HG03354 (cell line): Measurements from ENCODE around the gene PIK3R6.

ENCODE experiments used
- ATAC-seq: cut with Tn5 transposase; IDR thresholded peaks from one replicate; pipeline ENCODE4 v1.9.1; 2021; ENCODE audit warnings: mild to moderate bottlenecking; ENCODE audit not compliant: unreplicated experiment, poor library complexity, severe bottlenecking

The PIK3R6 gene

GRCh38 chr17:8776248-8776647 is 91.2 kb downstream of the PIK3R6 start:
- ATAC-seq = no peak

DNA sequence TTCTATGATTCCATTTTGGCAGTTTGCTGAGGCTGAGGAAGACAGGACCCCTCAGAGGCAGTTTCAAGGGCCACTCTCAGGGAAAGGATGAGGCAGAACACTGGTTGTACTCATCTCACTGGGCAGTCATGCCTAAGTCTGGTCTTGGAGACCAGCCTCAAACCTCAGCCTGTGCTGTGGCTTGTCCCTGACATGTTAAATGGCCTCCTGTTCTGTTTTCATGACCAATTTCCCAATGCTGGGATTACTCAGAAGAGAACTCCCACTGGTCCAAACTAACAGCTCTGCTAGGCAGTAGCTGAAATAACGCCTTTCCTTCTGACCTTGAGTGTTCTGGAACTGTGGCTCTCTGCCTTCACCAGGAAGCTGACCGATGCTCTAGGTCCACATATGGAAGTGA is 100.7 kb downstream of the PIK3R6 start:
- ATAC-seq = no peak

GRCh38 chr17:8762012-8762411 is 105.5 kb downstream of the PIK3R6 start:
- no peak for ATAC-seq

- no peak for ATAC-seq
Measured at GRCh38 chr17:8758137-8758596, 109.3 kb downstream of the PIK3R6 start, which contains the start of gene SPDYE4. TSS of gene SPDYE4 (minus strand) at chr17:8758546. CDS start at chr17:8758382, 164 bp downstream.

DNA sequence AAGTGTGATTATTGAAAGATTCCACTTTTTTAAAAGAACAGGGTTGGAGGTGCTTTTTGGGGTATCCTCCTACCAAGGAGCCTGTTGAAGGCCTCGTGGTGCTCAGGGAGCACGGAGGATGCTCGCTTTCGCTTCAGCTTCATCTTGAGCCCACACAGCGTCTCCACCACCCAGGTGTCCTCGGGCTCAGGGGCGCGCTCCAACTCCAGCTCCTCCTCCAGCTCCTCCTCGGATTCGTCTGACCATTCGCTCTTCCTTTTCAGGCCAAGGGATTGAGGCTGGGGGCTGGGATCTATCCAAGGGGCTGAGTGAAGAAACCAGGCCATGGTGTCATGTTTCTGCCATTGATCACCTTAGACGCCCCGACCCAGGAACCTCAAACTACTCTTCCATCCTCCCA is 110.3 kb downstream of the PIK3R6 start:
- ATAC-seq = no peak

DNA sequence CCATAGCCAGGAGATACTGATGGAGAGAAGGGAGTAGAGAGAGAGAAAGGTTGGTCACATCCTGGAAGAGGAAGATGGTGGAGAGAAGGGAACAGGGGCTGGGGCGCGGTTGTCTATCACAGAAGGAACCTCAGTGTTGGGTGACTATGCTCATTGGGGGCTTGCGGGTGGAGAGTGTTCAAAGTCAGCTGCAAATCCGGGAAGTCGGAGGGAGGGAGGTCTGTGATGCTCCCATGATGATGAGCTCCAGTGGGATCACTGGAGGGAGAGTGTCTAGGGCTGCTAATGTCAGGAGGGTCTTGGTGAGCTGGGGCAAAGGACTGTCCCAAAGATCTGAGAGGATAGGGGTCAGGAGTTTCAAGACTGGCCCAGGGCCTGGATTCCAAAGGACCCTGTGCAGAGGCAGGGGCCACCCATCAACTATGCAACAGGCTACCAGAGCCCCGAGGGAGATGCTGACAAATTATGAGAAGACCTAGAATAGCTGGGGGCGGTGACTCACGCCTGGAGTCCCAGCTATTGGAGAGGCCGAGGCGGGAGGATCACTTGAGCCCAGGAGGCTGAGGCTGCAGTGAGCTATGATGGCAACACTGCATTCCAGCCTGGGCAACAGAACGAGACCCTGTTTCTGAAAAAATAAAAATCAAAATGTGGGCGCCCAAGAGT is 111.8 kb downstream of the PIK3R6 start:
- ATAC-seq = no peak

DNA sequence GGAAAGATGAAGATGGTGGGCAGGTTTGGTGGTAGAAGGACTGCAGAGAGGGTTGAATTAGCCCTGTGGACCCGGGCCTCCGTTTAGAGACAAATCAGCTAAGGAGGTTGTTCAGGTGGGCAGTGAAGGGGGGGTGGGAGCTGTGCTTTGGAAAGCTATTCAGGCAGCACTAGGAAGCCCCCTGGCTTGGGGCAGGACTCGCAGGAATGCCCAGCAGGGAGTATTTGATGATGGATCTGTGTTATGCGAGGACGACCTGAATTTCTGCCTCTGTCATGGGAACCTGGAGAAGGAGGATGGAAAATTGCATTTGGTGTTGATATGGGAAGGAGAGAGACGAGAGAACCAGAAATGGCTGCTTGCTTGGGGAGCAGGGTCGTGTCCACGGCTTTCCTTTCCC is 112.6 kb downstream of the PIK3R6 start:
- ATAC-seq = no peak

DNA sequence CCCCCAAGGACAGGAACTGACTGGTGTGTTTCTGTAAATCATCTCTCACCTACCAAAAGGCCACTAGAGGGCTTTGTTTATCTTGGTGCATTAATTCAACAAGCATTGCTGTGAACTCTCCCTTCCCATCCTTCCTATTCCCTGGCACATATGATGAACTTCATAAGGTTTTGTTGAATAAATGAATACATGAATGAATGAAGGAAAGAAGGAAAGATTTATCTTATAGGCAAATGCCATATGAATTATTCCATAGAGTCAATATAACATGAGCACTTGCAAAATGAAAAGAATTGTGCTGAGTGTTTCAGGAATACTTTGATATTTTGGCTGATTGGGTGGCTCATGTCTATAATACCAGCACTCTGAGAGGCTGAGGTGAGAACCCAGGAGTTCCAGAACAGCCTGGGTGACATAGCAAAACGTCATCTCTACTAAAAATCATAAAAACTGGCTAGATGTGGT is 113.5 kb downstream of the PIK3R6 start:
- ATAC-seq = no peak

- ATAC-seq = no peak
Measured at GRCh38 chr17:8753136-8753975, 114.1 kb downstream of the PIK3R6 start.
